MM.1S (cell line): ENCODE data around the gene PITPNM2.

Source experiments
- DNase-seq: peaks from one replicate; pipeline ENCODE4 v3.0.0-alpha.2; 2015
- H2AFZ ChIP-seq: fragments of 300-600 bp; sonication (generic); 2 replicates; pipeline ENCODE4 v1.6.0; 2016; ENCODE audit warnings: antibody characterized with exemption, low read length
- H3F3A ChIP-seq: fragments of 300-600 bp; sonication (generic); 2 replicates; pipeline ENCODE4 v1.6.1; 2016; ENCODE audit warnings: mild to moderate bottlenecking, antibody characterized with exemption, low read length, moderate library complexity, mixed read lengths; ENCODE audit not compliant: insufficient read depth
- H3K27ac ChIP-seq: fragments of 300-600 bp; sonication (generic); 2 replicates; pipeline ENCODE4 v1.5.1; 2016; ENCODE audit warnings: mild to moderate bottlenecking, low read length
- H3K27me3 ChIP-seq: fragments of 300-600 bp; sonication (generic); replicated peaks from 2 replicates; pipeline ENCODE4 v1.6.0; 2016; ENCODE audit warnings: low read length; ENCODE audit not compliant: insufficient read depth
- H3K36me3 ChIP-seq: fragments of 300-600 bp; sonication (generic); replicated peaks from 2 replicates; pipeline ENCODE4 v1.6.1; 2016; ENCODE audit warnings: mild to moderate bottlenecking, low read length, mixed read lengths; ENCODE audit not compliant: insufficient read depth
- H3K4me1 ChIP-seq: fragments of 300-600 bp; sonication (generic); 2 replicates; pipeline ENCODE4 v1.6.1; 2016; ENCODE audit warnings: low read length, mixed read lengths
- H3K4me2 ChIP-seq: fragments of 300-600 bp; sonication (generic); 2 replicates; pipeline ENCODE4 v1.6.0; 2016; ENCODE audit warnings: low read depth, low read length
- H3K4me3 ChIP-seq: fragments of 300-600 bp; sonication (generic); 2 replicates; pipeline ENCODE4 v1.5.1; 2016; ENCODE audit warnings: low read length, mixed read lengths
- H3K79me2 ChIP-seq: fragments of 300-600 bp; sonication (generic); 2 replicates; pipeline ENCODE4 v1.6.1; 2016; ENCODE audit warnings: mixed run types, low read length, mixed read lengths
- H3K9ac ChIP-seq: fragments of 300-600 bp; sonication (generic); 2 replicates; pipeline ENCODE4 v1.6.1; 2016; ENCODE audit warnings: low read length, mixed read lengths
- H3K9me2 ChIP-seq: fragments of 300-600 bp; sonication (generic); replicated peaks from 2 replicates; pipeline ENCODE4 v1.6.1; 2016; ENCODE audit warnings: mild to moderate bottlenecking, low read length, mixed read lengths; ENCODE audit not compliant: insufficient read depth
- H3K9me3 ChIP-seq: fragments of 300-600 bp; sonication (generic); replicated peaks from 2 replicates; pipeline ENCODE4 v1.6.1; 2016; ENCODE audit warnings: mild to moderate bottlenecking, low read length, mixed read lengths; ENCODE audit not compliant: insufficient read depth
- H4K20me1 ChIP-seq: fragments of 300-600 bp; sonication (generic); 2 replicates; pipeline ENCODE4 v1.6.1; 2016; ENCODE audit warnings: mild to moderate bottlenecking, low read length, moderate library complexity, mixed read lengths; ENCODE audit not compliant: insufficient read depth
- CTCF ChIP-seq: fragments of 300-600 bp; sonication (generic); IDR thresholded peaks from 2 replicates; pipeline ENCODE4 v1.5.1; 2016; ENCODE audit warnings: antibody characterized with exemption, low read length, mixed read lengths
- EZH2 ChIP-seq: fragments of 300-600 bp; sonication (generic); optimal IDR thresholded peaks from 2 replicates; pipeline ENCODE3; 2017; ENCODE audit warnings: low read depth, mild to moderate bottlenecking, antibody characterized with exemption, low read length, mixed read lengths
- EZH2phosphoT487 ChIP-seq: fragments of 300-600 bp; sonication (generic); IDR thresholded peaks from 2 replicates; pipeline ENCODE4 v1.6.1; 2018; ENCODE audit warnings: antibody characterized with exemption, low read length

The PITPNM2 gene

GRCh38 chr12:123141615-123142517, 9.0 kb downstream of the PITPNM2 start:
- no peaks in the 10 kb centered on the region for H3K9me3 ChIP-seq
- H3K79me2 ChIP-seq = no peaks in the 10 kb centered on the region
- no peaks in the 10 kb centered on the region for H3F3A ChIP-seq
- no peak overlapping the region for H3K4me3 ChIP-seq
- no peaks in the 10 kb centered on the region for H3K9me2 ChIP-seq
- no peaks in the 10 kb centered on the region for H4K20me1 ChIP-seq
- H3K36me3 ChIP-seq = no peaks in the 10 kb centered on the region
- DNase-seq = no peak
- H2AFZ ChIP-seq = no peak overlapping the region
- no peaks in the 10 kb centered on the region for H3K27me3 ChIP-seq
- no peak for TF ChIP-seq CTCF
- no peak overlapping the region for H3K4me2 ChIP-seq
- no peak overlapping the region for H3K27ac ChIP-seq
- no peaks in the 10 kb centered on the region for H3K4me1 ChIP-seq
- H3K9ac ChIP-seq = no peak overlapping the region

GRCh38 chr12:123140676-123141614, 9.9 kb downstream of the PITPNM2 start:
- Histone ChIP-seq H3K79me2 (no peaks in the 10 kb centered on the region), H2AFZ (no peak overlapping the region), H3K4me2 (no peak overlapping the region), H3K9me3 (no peaks in the 10 kb centered on the region), H3K27ac (no peak overlapping the region), H3F3A (no peaks in the 10 kb centered on the region), H3K4me1 (no peaks in the 10 kb centered on the region), H3K4me3 (no peak overlapping the region), H3K36me3 (no peaks in the 10 kb centered on the region), H4K20me1 (no peaks in the 10 kb centered on the region), H3K9ac (no peak overlapping the region), H3K9me2 (no peaks in the 10 kb centered on the region), H3K27me3 (no peaks in the 10 kb centered on the region)
- no peak for DNase-seq
- no peak for TF ChIP-seq CTCF
- TF ChIP-seq EZH2 = no peak
- no peak for TF ChIP-seq EZH2phosphoT487

GRCh38 chr12:123139926-123140675, 10.8 kb downstream of the PITPNM2 start:
- H3K27ac ChIP-seq = no peak overlapping the region

More at GRCh38 chr12:123139926-123140675, 10.8 kb downstream of the PITPNM2 start:
- H4K20me1 ChIP-seq = no peaks in the 10 kb centered on the region
- H3K9me3 ChIP-seq = no peaks in the 10 kb centered on the region
- no peaks in the 10 kb centered on the region for H3K9me2 ChIP-seq
- H3K4me2 ChIP-seq = no peak overlapping the region
- H3K4me1 ChIP-seq = no peaks in the 10 kb centered on the region
- TF ChIP-seq EZH2 = no peak
- TF ChIP-seq CTCF = no peak
- H3K27me3 ChIP-seq = no peaks in the 10 kb centered on the region
- no peak overlapping the region for H3K4me3 ChIP-seq
- no peak for DNase-seq
- no peak overlapping the region for H2AFZ ChIP-seq
- H3F3A ChIP-seq = no peaks in the 10 kb centered on the region
- H3K79me2 ChIP-seq = no peaks in the 10 kb centered on the region
- H3K9ac ChIP-seq = no peak overlapping the region
- no peaks in the 10 kb centered on the region for H3K36me3 ChIP-seq
